ENCODE measurements around the gene TGM1. TPM values are rescaled to one million over a fixed set of nuclear protein-coding genes. Genes with fewer than 3 reads are reported as not detected.

The TGM1 gene
- total and polyA plus RNA-seq, 12 donors: 0.28 to 2.7 (median 0.89) TPM; not detected in 1

- H3K27me3 ChIP-seq: no peaks in the 10 kb centered on the region
- no peak for DNase-seq
- H3K9me3 ChIP-seq (replicated peaks in 1 of 3): no peaks in the 10 kb centered on the region
- no peak overlapping the region for H3K4me3 ChIP-seq
- peaks cover 5 to 22% of the 10 kb centered on the region in 2 donors for H3K4me1 ChIP-seq (replicated peaks in 1 of 2)
- TF ChIP-seq CTCF (IDR thresholded peaks at IDR 0.05) (no peak), POLR2A (IDR thresholded peaks at IDR 0.05) (no peak)
- no peak overlapping the region for H3K27ac ChIP-seq
- 96 to 97% (median 97%) methylated on average over 11 to 14 of the region's 14 CpGs for WGBS, 4 donors
- H3K36me3 ChIP-seq (replicated peaks in 1 of 2): peaks cover 0 to 20% of the 10 kb centered on the region in 2 donors
- intact Hi-C loops (cut with DNase I): no loop called here
Observed at GRCh38 chr14:24269910-24270536, 7.0 kb upstream of the TGM1 start.

GRCh38 chr14:24269368-24269767 lies 6.4 kb upstream of the TGM1 start:
- H3K36me3 ChIP-seq (replicated peaks in 1 of 2): peaks cover 0 to 20% of the 10 kb centered on the region in 2 donors
- no peak for TF ChIP-seq POLR2A (IDR thresholded peaks at IDR 0.05)
- no peak for TF ChIP-seq CTCF (IDR thresholded peaks at IDR 0.05)
- no peak overlapping the region for H3K27ac ChIP-seq
- no peaks in the 10 kb centered on the region for H3K9me3 ChIP-seq (replicated peaks in 1 of 3)
- no peak overlapping the region for H3K4me3 ChIP-seq
- H3K27me3 ChIP-seq: no peaks in the 10 kb centered on the region
- DNase-seq: no peak
- H3K4me1 ChIP-seq (replicated peaks in 1 of 2): peaks cover 5 to 22% of the 10 kb centered on the region in 2 donors
- 89 to 96% (median 95%) methylated on average over 8 of the region's 8 CpGs for WGBS, 4 donors
- intact Hi-C loops (cut with DNase I): no loop called here

- H3K27ac ChIP-seq: no peak overlapping the region
- no peak for DNase-seq
- no peak overlapping the region for H3K4me3 ChIP-seq
- WGBS, 4 donors: 89 to 94% (median 93%) methylated on average over 9 of the region's 9 CpGs
- H3K4me1 ChIP-seq (replicated peaks in 1 of 2): peaks cover 5 to 15% of the 10 kb centered on the region in 2 donors
- peaks cover 0 to 20% of the 10 kb centered on the region in 2 donors for H3K36me3 ChIP-seq (replicated peaks in 1 of 2)
- TF ChIP-seq POLR2A (IDR thresholded peaks at IDR 0.05) (no peak), CTCF (IDR thresholded peaks at IDR 0.05) (no peak)
- no peaks in the 10 kb centered on the region for H3K9me3 ChIP-seq (replicated peaks in 1 of 3)
- intact Hi-C loops (cut with DNase I): no loop called here
- H3K27me3 ChIP-seq: no peaks in the 10 kb centered on the region
Observed at GRCh38 chr14:24268225-24268624, 5.2 kb upstream of the TGM1 start.

GRCh38 chr14:24267516-24267915 lies 4.5 kb upstream of the TGM1 start:
- TF ChIP-seq CTCF (IDR thresholded peaks at IDR 0.05): no peak
- TF ChIP-seq POLR2A (IDR thresholded peaks at IDR 0.05): no peak
- DNase-seq: no peak
- peaks cover 5 to 8% of the 10 kb centered on the region in 2 donors for H3K4me1 ChIP-seq (replicated peaks in 1 of 2)
- WGBS, 4 donors: 89 to 96% (median 95%) methylated on average over 9 of the region's 9 CpGs
- H3K36me3 ChIP-seq (replicated peaks in 1 of 2): peaks cover 0 to 20% of the 10 kb centered on the region in 2 donors
- no peak overlapping the region for H3K27ac ChIP-seq
- H3K27me3 ChIP-seq: no peaks in the 10 kb centered on the region
- H3K9me3 ChIP-seq (replicated peaks in 1 of 3): no peaks in the 10 kb centered on the region
- no peak overlapping the region for H3K4me3 ChIP-seq
- intact Hi-C loops (cut with DNase I): no loop called here
